Gastroesophageal sphincter (tissue), 3 donors: ENCODE data around the gene CPA1.

Source experiments
- CTCF ChIP-seq, 4 experiments: fragments of 200-600 bp in 2 of 4; fragments of 450-650 bp in 2 of 4; sonication (generic) in 1 of 4; IDR thresholded peaks; one replicate each; pipeline ENCODE4 v1.5.1; 2017 to 2019; ENCODE audit warnings: antibody characterized with exemption in 4 of 4, mild to moderate bottlenecking in 2 of 4, moderate library complexity in 2 of 4
- EP300 ChIP-seq: sonication (generic); formaldehyde crosslinking; IDR thresholded peaks from one replicate; pipeline ENCODE4 v1.6.1; 2017; ENCODE audit warnings: antibody characterized with exemption, mild to moderate bottlenecking
- POLR2A ChIP-seq, 2 donors: fragments of 450-650 bp; IDR thresholded peaks; one replicate each; pipeline ENCODE4 v1.6.1; 2017; ENCODE audit warnings: antibody characterized with exemption in 2 of 2, mild to moderate bottlenecking in 2 of 2, moderate library complexity in 1 of 2
- POLR2AphosphoS5 ChIP-seq: sonication (generic); formaldehyde crosslinking; IDR thresholded peaks from one replicate; pipeline ENCODE4 v1.6.1; 2017; ENCODE audit warnings: antibody characterized with exemption

DNA sequence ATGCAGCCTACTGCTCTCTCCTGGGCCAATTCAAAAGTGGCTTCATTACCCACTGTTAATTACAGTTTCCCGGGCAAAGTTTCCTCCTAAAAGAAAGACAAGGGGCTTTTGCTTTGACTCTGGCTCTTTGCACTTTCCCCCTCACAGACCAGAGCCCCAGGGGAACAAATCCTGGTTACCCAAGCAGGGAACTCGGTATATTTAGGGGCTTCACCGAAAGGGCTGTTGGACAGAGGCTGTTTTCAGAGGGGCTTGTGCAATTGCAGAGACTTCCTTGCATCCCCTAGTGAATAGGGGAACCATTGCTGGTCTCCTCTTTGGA is 7.0 kb downstream of the CPA1 start:
- TF ChIP-seq POLR2A (IDR thresholded peaks at IDR 0.05) (no peak), CTCF (IDR thresholded peaks at IDR 0.05) (no peak), POLR2AphosphoS5 (no peak), EP300 (no peak)
